HepG2 (cell line): ENCODE measurements around the gene TNNT3. TPM values are rescaled to one million over a fixed set of nuclear protein-coding genes. Genes with fewer than 3 reads are reported as not detected.

Source experiments
- ATAC-seq: fragments of 200-7000 bp; cut with Tn5 transposase; 3 replicates; pipeline ENCODE4 v1.9.1; 2020; ENCODE audit warnings: mild to moderate bottlenecking, moderate library complexity
- BruUV-seq: library from RNA; stranded (reverse); fragments of 400-500 nt; replicated peaks from 2 replicates; lab custom pipeline; 2021; lab: Mats Ljungman, UMichigan
- CTCF ChIA-PET: fragments of 300-600 bp; formaldehyde crosslinking; extraction: SDS; loops from one replicate; lab custom pipeline; 2021; ENCODE audit warnings: low total read pairs, inconsistent platforms, low intra/inter-chr PET ratio; lab: Yijun Ruan, JAX
- POLR2A ChIA-PET: fragments of 350-600 bp; sonication (Branson Sonifier 250); formaldehyde crosslinking; loops from one replicate; lab custom pipeline; 2020; ENCODE audit warnings: antibody characterized with exemption, inconsistent platforms; lab: Yijun Ruan, JAX
- DNase-seq: peaks from one replicate; pipeline ENCODE4 v3.0.0-alpha.2; 2015; ENCODE audit warnings: low spot score
- FAIRE-seq: peaks from 3 replicates; lab custom pipeline; 2011; peaks lifted over from hg19 to GRCh38; lab: Jason Lieb, UNC
- H2AFZ ChIP-seq: one replicate; pipeline ENCODE4 v1.6.1; 2011; ENCODE audit warnings: low read length, inconsistent platforms
- H3K27ac ChIP-seq: fragments of 300-600 bp; 3 replicates; pipeline ENCODE4 v1.8.0; 2011; ENCODE audit warnings: mixed run types, mild to moderate bottlenecking, mixed read lengths, low read length, inconsistent platforms; ENCODE audit not compliant: insufficient read depth; ENCODE audit errors: extremely low read length
- H3K27me3 ChIP-seq, 2 experiments: fragments of 200-600 bp in 1 of 2; 2 replicates in 1 of 2; 3 replicates in 1 of 2; pipeline versions ENCODE4 v1.6.0 to v1.8.0; 2011; ENCODE audit warnings: low read length in 2 of 2, mild to moderate bottlenecking in 2 of 2, moderate library complexity in 2 of 2, inconsistent platforms in 1 of 2; ENCODE audit not compliant: insufficient read depth in 2 of 2, control insufficient read depth in 1 of 2
- H3K36me3 ChIP-seq, 2 experiments: fragments of 200-600 bp in 1 of 2; replicated peaks in 1 of 2; 2 replicates in 1 of 2; 3 replicates in 1 of 2; pipeline versions ENCODE4 v1.5.1 to v1.8.0; 2011; ENCODE audit warnings: low read length in 2 of 2, inconsistent platforms in 1 of 2; ENCODE audit not compliant: insufficient read depth in 2 of 2, control insufficient read depth in 1 of 2
- H3K4me1 ChIP-seq: 2 replicates; pipeline ENCODE4 v1.5.1; 2012; ENCODE audit warnings: low read length, inconsistent platforms; ENCODE audit not compliant: insufficient read depth
- H3K4me2 ChIP-seq: 2 replicates; pipeline ENCODE4 v1.6.0; 2011; ENCODE audit warnings: low read depth, low read length, inconsistent platforms
- H3K4me3 ChIP-seq, 3 experiments: fragments of 200-600 bp in 1 of 3; sonication (generic), shearing (Covaris generic) in 1 of 3; replicated peaks in 1 of 3; 2 replicates each; pipeline ENCODE4 v1.5.1; 2011 to 2016; ENCODE audit warnings: low read length in 3 of 3, inconsistent platforms in 2 of 3, low read depth in 2 of 3, mild to moderate bottlenecking in 2 of 3, control low read depth in 1 of 3, mixed read lengths in 1 of 3; ENCODE audit not compliant: insufficient read depth in 1 of 3
- H3K79me2 ChIP-seq: one replicate; pipeline ENCODE4 v1.6.1; 2011; ENCODE audit warnings: low read length, inconsistent platforms; ENCODE audit not compliant: insufficient read depth
- H3K9ac ChIP-seq: 2 replicates; pipeline ENCODE4 v1.6.0; 2011; ENCODE audit warnings: mild to moderate bottlenecking, low read depth, low read length, inconsistent platforms; ENCODE audit not compliant: insufficient read depth
- H3K9me3 ChIP-seq: 2 replicates; pipeline ENCODE4 v1.5.1; 2012; ENCODE audit warnings: mild to moderate bottlenecking, low read length
- H4K20me1 ChIP-seq: 2 replicates; pipeline ENCODE4 v1.6.0; 2011; ENCODE audit warnings: inconsistent platforms, mild to moderate bottlenecking, low read length, moderate library complexity; ENCODE audit not compliant: insufficient read depth
- GFI1 ChIP-seq: sonication (generic); formaldehyde crosslinking; IDR thresholded peaks from 2 replicates; pipeline ENCODE4 v1.5.0; 2020; ENCODE audit warnings: missing genetic modification reagents, mild to moderate bottlenecking, borderline replicate concordance
- KAT2B ChIP-seq: fragments of 150-350 bp; IDR thresholded peaks from 2 replicates; pipeline ENCODE4 v1.6.1; 2014; ENCODE audit warnings: low read depth, low read length, borderline replicate concordance
- NFE2L2 ChIP-seq: fragments of 150-350 bp; IDR thresholded peaks from 2 replicates; pipeline ENCODE4 v1.6.1; 2014; ENCODE audit warnings: low read length
- NFYB ChIP-seq: sonication (generic); formaldehyde crosslinking; IDR thresholded peaks from 2 replicates; pipeline ENCODE4 v1.4.0; 2020; ENCODE audit warnings: missing genetic modification reagents
- TAF15 ChIP-seq: fragments of 200-400 bp; formaldehyde crosslinking; IDR thresholded peaks from one replicate; pipeline ENCODE4 v1.6.1; 2018; ENCODE audit warnings: mild to moderate bottlenecking, low read depth, low read length; ENCODE audit not compliant: poor library complexity, severe bottlenecking
- THAP11 ChIP-seq: IDR thresholded peaks from 2 replicates; pipeline ENCODE4 v1.6.1; 2016; ENCODE audit warnings: missing biosample characterization, missing genetic modification reagents
- THRA ChIP-seq: sonication (generic); formaldehyde crosslinking; IDR thresholded peaks from 2 replicates; pipeline ENCODE4 v1.4.0; 2020; ENCODE audit warnings: missing genetic modification reagents, borderline replicate concordance
- ZMAT3 ChIP-seq: sonication (generic); formaldehyde crosslinking; conservative IDR thresholded peaks from 2 replicates; pipeline ENCODE4 v1.7.0; 2021; ENCODE audit warnings: missing genetic modification reagents
- ZNF138 ChIP-seq: sonication (generic); formaldehyde crosslinking; IDR thresholded peaks from 2 replicates; pipeline ENCODE4 v1.5.0; 2020; ENCODE audit warnings: mild to moderate bottlenecking, low read depth, missing genetic modification reagents
- ZNF256 ChIP-seq: sonication (generic); formaldehyde crosslinking; conservative IDR thresholded peaks from 2 replicates; pipeline ENCODE4 v1.4.0; 2020; ENCODE audit warnings: missing genetic modification reagents
- ZNF382 ChIP-seq: sonication (generic); formaldehyde crosslinking; IDR thresholded peaks from 2 replicates; pipeline ENCODE4 v1.5.0; 2020; ENCODE audit warnings: missing genetic modification reagents, mild to moderate bottlenecking, borderline replicate concordance
- ZNF432 ChIP-seq: sonication (generic); formaldehyde crosslinking; IDR thresholded peaks from 2 replicates; pipeline ENCODE4 v1.5.0; 2020; ENCODE audit warnings: missing genetic modification reagents, mild to moderate bottlenecking, borderline replicate concordance
- ZNF484 ChIP-seq: sonication (generic); formaldehyde crosslinking; IDR thresholded peaks from 2 replicates; pipeline ENCODE4 v1.5.1; 2020; ENCODE audit warnings: mild to moderate bottlenecking, low read depth, missing genetic modification reagents, borderline replicate concordance
- ZNF552 ChIP-seq: sonication (generic); formaldehyde crosslinking; IDR thresholded peaks from 2 replicates; pipeline ENCODE4 v1.9.0; 2022; ENCODE audit warnings: missing genetic modification reagents, mild to moderate bottlenecking, borderline replicate concordance
- ZNF572 ChIP-seq: sonication (generic); formaldehyde crosslinking; IDR thresholded peaks from 2 replicates; pipeline ENCODE4 v1.5.1; 2020; ENCODE audit warnings: mild to moderate bottlenecking, missing genetic modification reagents
- ZSCAN9 ChIP-seq: IDR thresholded peaks from 2 replicates; pipeline ENCODE4 v1.6.1; 2016; ENCODE audit warnings: borderline replicate concordance
- WGBS: methylation state at CpG from one replicate; pipeline ENCODE4 v1.1.6; 2017; ENCODE audit warnings: low lambda C conversion rate; 5-methylcytosine and 5-hydroxymethylcytosine counted together
- in situ Hi-C: cut with HindIII; loops from 2 replicates; pipeline ENCODE4 v1.10.0; 2017; ENCODE audit warnings: low pct_unique_long_range_greater_than_20kb; ENCODE audit not compliant: extremely low pct_ligation_motif_present
- intact Hi-C: fragments of 100-400 bp; cut with micrococcal nuclease; formaldehyde crosslinking; loops from one replicate; pipeline ENCODE4 v1.10.0; 2022; ENCODE audit not compliant: unreplicated experiment
- polyA plus RNA-seq, 8 experiments: library from polyadenylated mRNA; depleted of rRNA in 3 of 8; stranded (reverse) in 7 of 8; unstranded in 1 of 8; fragments of >200 nt; fragmentation: Illumina TruSeq in 4 of 8; extraction: Trizol in 4 of 8; gene quantifications; 2 replicates each; pipeline versions ENCODE4 v1.2.1 to v1.2.3, GENCODE V29; 2011 to 2016; ENCODE audit warnings: low read depth in 4 of 8, missing spikeins in 1 of 8, mixed read lengths in 1 of 8; ENCODE audit not compliant: insufficient read depth in 1 of 8
- total RNA-seq, 5 experiments: library from RNA; depleted of rRNA; stranded (reverse); fragments of >200 nt; fragmentation: Illumina TruSeq; extraction: Trizol; gene quantifications; 2 replicates each; pipeline ENCODE4 v1.2.3, GENCODE V29; 2016; ENCODE audit warnings: low read depth in 1 of 5

The TNNT3 gene
- total and polyA plus RNA-seq, 2 of the 13 experiments (the other 11 are each of a cell fraction or from before 2014, with no cell fraction given), result not detected

GRCh38 chr11:1888811-1889210 is 30.7 kb upstream of the TNNT3 start:
- POLR2A ChIA-PET, result no interaction called here
- Histone ChIP-seq H3K4me1 (no peaks in the 10 kb centered on the region), H2AFZ (no peak overlapping the region), H3K4me2 (no peak overlapping the region), H3K9me3 (no peaks in the 10 kb centered on the region), H3K36me3 (no peaks in the 10 kb centered on the region), H3K27ac (no peak overlapping the region), H3K4me3 (no peak overlapping the region), H3K27me3 (peaks cover 15 to 55% of the 10 kb centered on the region in 2 experiments), H3K79me2 (no peaks in the 10 kb centered on the region), H4K20me1 (no peaks in the 10 kb centered on the region), H3K9ac (no peak overlapping the region)
- BruUV-seq, result no TSS peak
- in situ Hi-C loops (no loop called here), intact Hi-C loops (no loop called here)
- DNase-seq (no peak), ATAC-seq (no peak), FAIRE-seq (no peak)
- CTCF ChIA-PET, result no interaction called here
- TF ChIP-seq NFYB (CRISPR knock-in tag), result no peak
- TF ChIP-seq ZMAT3 (CRISPR knock-in tag), result no peak
- no peak for TF ChIP-seq THAP11 (CRISPR knock-in tag)
- TF ChIP-seq ZNF138 (CRISPR knock-in tag), result no peak
- TF ChIP-seq KAT2B, result no peak
- no peak for TF ChIP-seq ZNF572 (CRISPR knock-in tag)
- TF ChIP-seq ZNF432 (CRISPR knock-in tag), result no peak
- no peak for TF ChIP-seq THRA (CRISPR knock-in tag)
- TF ChIP-seq TAF15, result no peak
- no peak for TF ChIP-seq ZNF552 (CRISPR knock-in tag)
- no peak for TF ChIP-seq ZNF484 (CRISPR knock-in tag)
- no peak for TF ChIP-seq GFI1 (CRISPR knock-in tag)
- no peak for TF ChIP-seq ZNF256 (CRISPR knock-in tag)
- no peak for TF ChIP-seq NFE2L2
- no peak for TF ChIP-seq ZNF382 (CRISPR knock-in tag)
- TF ChIP-seq ZSCAN9, result no peak
- WGBS, result 3% methylated on average over 4 of the region's 6 CpGs
